Measurements from ENCODE around the gene RALGPS1. TPM values are rescaled to one million over a fixed set of nuclear protein-coding genes. Genes with fewer than 3 reads are reported as not detected.

RALGPS1 gene
- polyA plus RNA-seq, 1 of the 3 experiments (the other 2 are of a cell fraction), result 3.9 TPM

GRCh38 chr9:127092041-127092608, 177.5 kb downstream of the RALGPS1 start:
- no peak for DNase-seq
- TF ChIP-seq TEAD4 (IDR thresholded peaks at IDR 0.05; ENCODE audit: borderline replicate concordance, insufficient read depth) (no peak), IRF3 (IDR thresholded peaks at IDR 0.05; ENCODE audit: low read depth, low read length) (no peak), MXI1 (IDR thresholded peaks at IDR 0.05; ENCODE audit: low read depth, low read length) (no peak), MAX (IDR thresholded peaks at IDR 0.05; ENCODE audit: low read depth) (no peak), FOSL2 (IDR thresholded peaks at IDR 0.05; ENCODE audit: borderline replicate concordance, low read depth) (no peak), GABPA (IDR thresholded peaks at IDR 0.05; ENCODE audit: low read depth) (no peak), SMC3 (IDR thresholded peaks at IDR 0.05; ENCODE audit: low read depth, low read length) (no peak), CHD2 (IDR thresholded peaks at IDR 0.05; ENCODE audit: low read length, partially characterized antibody) (no peak), NFIC (IDR thresholded peaks at IDR 0.05; ENCODE audit: borderline replicate concordance) (no peak), USF2 (IDR thresholded peaks at IDR 0.05; ENCODE audit: borderline replicate concordance, low read depth, low read length) (no peak), PBX3 (IDR thresholded peaks at IDR 0.05) (no peak), JUND (IDR thresholded peaks at IDR 0.05) (no peak), RCOR1 (IDR thresholded peaks at IDR 0.05; ENCODE audit: low read length) (no peak), FOXJ3 (CRISPR knock-in tag; IDR thresholded peaks at IDR 0.05) (no peak), EZH2phosphoT487 (IDR thresholded peaks at IDR 0.05; ENCODE audit: borderline replicate concordance, low read depth) (no peak), RAD21 (IDR thresholded peaks at IDR 0.05; ENCODE audit: low read length) (no peak), RFX5 (IDR thresholded peaks at IDR 0.05; ENCODE audit: low read length) (no peak), POLR2AphosphoS5 (IDR thresholded peaks at IDR 0.05; ENCODE audit: low read depth, low read length) (no peak), SIN3A (IDR thresholded peaks at IDR 0.05; ENCODE audit: borderline replicate concordance, low read depth, low read length) (no peak)
- Histone ChIP-seq H3K27ac (ENCODE audit: low read depth in 2 of 2, low read length in 1 of 2) (no peak overlapping the region), H3K36me3 (replicated peaks in 1 of 2; ENCODE audit: control insufficient read depth in 1 of 2, insufficient read depth in 2 of 2, low read length in 1 of 2) (peaks cover 0 to 12% of the 10 kb centered on the region in 2 experiments), H3K27me3 (ENCODE audit: insufficient read depth) (no peaks in the 10 kb centered on the region), H3K4me1 (ENCODE audit: control insufficient read depth in 1 of 2, insufficient read depth in 2 of 2, low read depth in 1 of 2, low read length in 1 of 2) (no peaks in the 10 kb centered on the region; a peak in 1 of 4 replicates), H3K9ac (no peak overlapping the region), H3K9me2 (no peaks in the 10 kb centered on the region), H3K9me3 (no peaks in the 10 kb centered on the region), H3K79me2 (ENCODE audit: insufficient read depth) (no peaks in the 10 kb centered on the region), H2AFZ (ENCODE audit: low read depth) (no peak overlapping the region), H4K20me1 (ENCODE audit: insufficient read depth) (no peaks in the 10 kb centered on the region), H3K4me3 (ENCODE audit: low read depth in 2 of 2, low read length in 1 of 2) (no peak overlapping the region), H3F3A (replicated peaks; ENCODE audit: insufficient read depth) (no peaks in the 10 kb centered on the region), H3K4me2 (no peak overlapping the region)
- 98% methylated on average over 11 of the region's 11 CpGs for WGBS (ENCODE audit: low lambda C conversion rate)
- POLR2A ChIA-PET, result no interaction called here
- CTCF ChIA-PET, result interaction anchor here (0.8 to 1.4 kb wide), 2 partner anchors 19 to 127 kb away, joined by 3 to 4 read pairs; no protein-coding TSS in a partner anchor
